MM.1S (cell line): ENCODE results near the gene ARL6IP5.

Experiments
- DNase-seq: peaks from one replicate; pipeline ENCODE4 v3.0.0-alpha.2; 2015
- H2AFZ ChIP-seq: fragments of 300-600 bp; sonication (generic); 2 replicates; pipeline ENCODE4 v1.6.0; 2016; ENCODE audit warnings: antibody characterized with exemption, low read length
- H3F3A ChIP-seq: fragments of 300-600 bp; sonication (generic); 2 replicates; pipeline ENCODE4 v1.6.1; 2016; ENCODE audit warnings: mild to moderate bottlenecking, antibody characterized with exemption, low read length, moderate library complexity, mixed read lengths; ENCODE audit not compliant: insufficient read depth
- H3K27ac ChIP-seq: fragments of 300-600 bp; sonication (generic); 2 replicates; pipeline ENCODE4 v1.5.1; 2016; ENCODE audit warnings: mild to moderate bottlenecking, low read length
- H3K27me3 ChIP-seq: fragments of 300-600 bp; sonication (generic); replicated peaks from 2 replicates; pipeline ENCODE4 v1.6.0; 2016; ENCODE audit warnings: low read length; ENCODE audit not compliant: insufficient read depth
- H3K36me3 ChIP-seq: fragments of 300-600 bp; sonication (generic); replicated peaks from 2 replicates; pipeline ENCODE4 v1.6.1; 2016; ENCODE audit warnings: mild to moderate bottlenecking, low read length, mixed read lengths; ENCODE audit not compliant: insufficient read depth
- H3K4me1 ChIP-seq: fragments of 300-600 bp; sonication (generic); 2 replicates; pipeline ENCODE4 v1.6.1; 2016; ENCODE audit warnings: low read length, mixed read lengths
- H3K4me2 ChIP-seq: fragments of 300-600 bp; sonication (generic); 2 replicates; pipeline ENCODE4 v1.6.0; 2016; ENCODE audit warnings: low read depth, low read length
- H3K4me3 ChIP-seq: fragments of 300-600 bp; sonication (generic); 2 replicates; pipeline ENCODE4 v1.5.1; 2016; ENCODE audit warnings: low read length, mixed read lengths
- H3K79me2 ChIP-seq: fragments of 300-600 bp; sonication (generic); 2 replicates; pipeline ENCODE4 v1.6.1; 2016; ENCODE audit warnings: mixed run types, low read length, mixed read lengths
- H3K9ac ChIP-seq: fragments of 300-600 bp; sonication (generic); 2 replicates; pipeline ENCODE4 v1.6.1; 2016; ENCODE audit warnings: low read length, mixed read lengths
- H3K9me2 ChIP-seq: fragments of 300-600 bp; sonication (generic); replicated peaks from 2 replicates; pipeline ENCODE4 v1.6.1; 2016; ENCODE audit warnings: mild to moderate bottlenecking, low read length, mixed read lengths; ENCODE audit not compliant: insufficient read depth
- H3K9me3 ChIP-seq: fragments of 300-600 bp; sonication (generic); replicated peaks from 2 replicates; pipeline ENCODE4 v1.6.1; 2016; ENCODE audit warnings: mild to moderate bottlenecking, low read length, mixed read lengths; ENCODE audit not compliant: insufficient read depth
- H4K20me1 ChIP-seq: fragments of 300-600 bp; sonication (generic); 2 replicates; pipeline ENCODE4 v1.6.1; 2016; ENCODE audit warnings: mild to moderate bottlenecking, low read length, moderate library complexity, mixed read lengths; ENCODE audit not compliant: insufficient read depth
- CTCF ChIP-seq: fragments of 300-600 bp; sonication (generic); IDR thresholded peaks from 2 replicates; pipeline ENCODE4 v1.5.1; 2016; ENCODE audit warnings: antibody characterized with exemption, low read length, mixed read lengths
- EZH2 ChIP-seq: fragments of 300-600 bp; sonication (generic); optimal IDR thresholded peaks from 2 replicates; pipeline ENCODE3; 2017; ENCODE audit warnings: low read depth, mild to moderate bottlenecking, antibody characterized with exemption, low read length, mixed read lengths
- EZH2phosphoT487 ChIP-seq: fragments of 300-600 bp; sonication (generic); IDR thresholded peaks from 2 replicates; pipeline ENCODE4 v1.6.1; 2018; ENCODE audit warnings: antibody characterized with exemption, low read length

ARL6IP5 gene

GRCh38 chr3:69116162-69116561 lies 31.4 kb downstream of the ARL6IP5 start:
- no peak overlapping the region for H3K9ac ChIP-seq
- H2AFZ ChIP-seq: peak overlapping the region; percentile 31; the same call in 1 of the 2 replicates
- no peaks in the 10 kb centered on the region for H3K79me2 ChIP-seq
- H3K4me2 ChIP-seq: peak overlapping the region; percentile 44
- no peak for DNase-seq
- no peaks in the 10 kb centered on the region for H3K9me2 ChIP-seq
- no peak overlapping the region; the same call in 1 of the 2 replicates for H3K4me3 ChIP-seq
- no peaks in the 10 kb centered on the region for H3K36me3 ChIP-seq
- peak overlapping the region; percentile 15; the same call in 1 of the 2 replicates for H3K27ac ChIP-seq
- TF ChIP-seq EZH2: no peak
- TF ChIP-seq CTCF: no peak
- TF ChIP-seq EZH2phosphoT487: no peak
- H3K9me3 ChIP-seq: no peaks in the 10 kb centered on the region
- H3K27me3 ChIP-seq: no peaks in the 10 kb centered on the region
- no peaks in the 10 kb centered on the region for H4K20me1 ChIP-seq
- peaks cover 25% of the 10 kb centered on the region for H3K4me1 ChIP-seq
- 0 out of 2 replicates have a peak, but pooled peaks cover 5% of the 10 kb centered on the region for H3F3A ChIP-seq

GRCh38 chr3:69116897-69117296 lies 32.2 kb downstream of the ARL6IP5 start:
- Histone ChIP-seq H3K27ac (no peak overlapping the region), H3K27me3 (no peaks in the 10 kb centered on the region), H3K9me2 (no peaks in the 10 kb centered on the region), H3K9ac (no peak overlapping the region), H3K4me1 (peaks cover 25% of the 10 kb centered on the region), H3K9me3 (no peaks in the 10 kb centered on the region), H3K36me3 (no peaks in the 10 kb centered on the region), H3F3A (0 out of 2 replicates have a peak, but pooled peaks cover 5% of the 10 kb centered on the region), H3K79me2 (no peaks in the 10 kb centered on the region), H4K20me1 (no peaks in the 10 kb centered on the region), H2AFZ (no peak overlapping the region), H3K4me2 (no peak overlapping the region), H3K4me3 (no peak overlapping the region)
- TF ChIP-seq CTCF (no peak), EZH2phosphoT487 (no peak), EZH2 (no peak)
- DNase-seq: no peak

GRCh38 chr3:69118555-69118954 lies 33.8 kb downstream of the ARL6IP5 start:
- Histone ChIP-seq H3K9me3 (no peaks in the 10 kb centered on the region), H3K79me2 (no peaks in the 10 kb centered on the region), H3K27me3 (no peaks in the 10 kb centered on the region), H3K36me3 (no peaks in the 10 kb centered on the region), H3K27ac (no peak overlapping the region), H3K4me3 (no peak overlapping the region), H3K4me1 (peaks cover 25% of the 10 kb centered on the region), H4K20me1 (no peaks in the 10 kb centered on the region), H3K9me2 (no peaks in the 10 kb centered on the region), H3K9ac (no peak overlapping the region), H2AFZ (no peak overlapping the region), H3K4me2 (no peak overlapping the region), H3F3A (0 out of 2 replicates have a peak, but pooled peaks cover 5% of the 10 kb centered on the region)
- TF ChIP-seq CTCF (no peak), EZH2 (no peak), EZH2phosphoT487 (no peak)
- no peak for DNase-seq
